ENCODE data around the gene PRELP. TPM values are rescaled to one million over a fixed set of nuclear protein-coding genes. Genes with fewer than 3 reads are reported as not detected.
A peak's percentile ranks its signal among the peaks of the same experiment; 100 is the strongest.

Gene PRELP
- total and polyA plus RNA-seq, 9 donors = 40.9 to 185 (median 97.8) TPM

- no peak overlapping the region for H3K27ac ChIP-seq
- H3K27me3 ChIP-seq = no peaks in the 10 kb centered on the region
- no peak for DNase-seq
- TF ChIP-seq EP300 (IDR thresholded peaks at IDR 0.05) = no peak
- no peak for TF ChIP-seq POLR2A (IDR thresholded peaks at IDR 0.05)
- TF ChIP-seq CTCF (IDR thresholded peaks at IDR 0.05) = no peak
- intact Hi-C loops (cut with DNase I) = no loop called here
- 80 to 85% (median 83%) methylated on average over 6 of the region's 6 CpGs for WGBS, 3 donors
- H3K4me3 ChIP-seq = no peak overlapping the region
- H3K4me1 ChIP-seq (ENCODE audit: insufficient read depth) = peaks cover 2% of the 10 kb centered on the region
- H3K36me3 ChIP-seq = no peaks in the 10 kb centered on the region
- H3K9me3 ChIP-seq = no peaks in the 10 kb centered on the region
Observed at GRCh38 chr1:203528976-203529835, 53.6 kb downstream of the PRELP start.

- peaks cover 1% of the 10 kb centered on the region for H3K4me1 ChIP-seq (ENCODE audit: insufficient read depth)
- DNase-seq = no peak
- no peak overlapping the region for H3K4me3 ChIP-seq
- 85 to 89% (median 88%) methylated on average over 3 of the region's 3 CpGs for WGBS, 3 donors
- no peaks in the 10 kb centered on the region for H3K9me3 ChIP-seq
- no peaks in the 10 kb centered on the region for H3K36me3 ChIP-seq
- H3K27ac ChIP-seq = no peak overlapping the region
- TF ChIP-seq CTCF (IDR thresholded peaks at IDR 0.05) = no peak
- TF ChIP-seq EP300 (IDR thresholded peaks at IDR 0.05) = no peak
- intact Hi-C loops (cut with DNase I) = no loop called here
- H3K27me3 ChIP-seq = no peaks in the 10 kb centered on the region
Observed at GRCh38 chr1:203531063-203531462, 55.5 kb downstream of the PRELP start.

GRCh38 chr1:203534012-203534411, 58.4 kb downstream of the PRELP start:
- H3K4me1 ChIP-seq (ENCODE audit: insufficient read depth) = no peaks in the 10 kb centered on the region
- intact Hi-C loops (cut with DNase I) = no loop called here

GRCh38 chr1:203534526-203534925, 58.9 kb downstream of the PRELP start:
- H3K27me3 ChIP-seq = no peaks in the 10 kb centered on the region
- H3K4me1 ChIP-seq (ENCODE audit: insufficient read depth) = no peaks in the 10 kb centered on the region
- 28 to 50% (median 44%) methylated on average over 3 of the region's 3 CpGs for WGBS, 3 donors
- H3K36me3 ChIP-seq = no peaks in the 10 kb centered on the region
- DNase-seq = peak in 4 of 5 donors; percentile 39 to 79 (median 75)
- no peaks in the 10 kb centered on the region for H3K9me3 ChIP-seq
- TF ChIP-seq EP300 (IDR thresholded peaks at IDR 0.05) (no peak), POLR2A (IDR thresholded peaks at IDR 0.05) (no peak)
- peak overlapping the region in 1 of 2 donors; percentile 29 for H3K27ac ChIP-seq
- H3K4me3 ChIP-seq = no peak overlapping the region
- intact Hi-C loops (cut with DNase I) = no loop called here

More at GRCh38 chr1:203534012-203534411, 58.4 kb downstream of the PRELP start:
- Histone ChIP-seq H3K9me3 (no peaks in the 10 kb centered on the region), H3K27ac (no peak overlapping the region), H3K4me3 (no peak overlapping the region), H3K27me3 (no peaks in the 10 kb centered on the region), H3K36me3 (no peaks in the 10 kb centered on the region)
- DNase-seq = no peak
- no peak for TF ChIP-seq EP300 (IDR thresholded peaks at IDR 0.05)
- TF ChIP-seq CTCF (IDR thresholded peaks at IDR 0.05) = no peak
- TF ChIP-seq POLR2A (IDR thresholded peaks at IDR 0.05) = no peak

GRCh38 chr1:203536575-203536974, 61.0 kb downstream of the PRELP start:
- Histone ChIP-seq H3K9me3 (no peaks in the 10 kb centered on the region), H3K27ac (no peak overlapping the region), H3K4me3 (no peak overlapping the region), H3K36me3 (no peaks in the 10 kb centered on the region), H3K4me1 (ENCODE audit: insufficient read depth) (no peaks in the 10 kb centered on the region), H3K27me3 (no peaks in the 10 kb centered on the region)
- intact Hi-C loops (cut with DNase I) = no loop called here
- TF ChIP-seq POLR2A (IDR thresholded peaks at IDR 0.05) (no peak), CTCF (IDR thresholded peaks at IDR 0.05) (no peak), EP300 (IDR thresholded peaks at IDR 0.05) (no peak)
- DNase-seq = no peak
- 65 to 80% (median 77%) methylated on average over 2 of the region's 2 CpGs for WGBS, 3 donors
